ENCODE results near the gene BCR. TPM values are rescaled to one million over a fixed set of nuclear protein-coding genes. Genes with fewer than 3 reads are reported as not detected.

BCR gene
- total RNA-seq, 1 donor from 2014 or later = 58.6 TPM

- DNase-seq (ENCODE audit: low spot score) = no peak
These were observed 93.8 kb downstream of the BCR start for GRCh38 chr22:23274146-23274526.

- no peak for DNase-seq (ENCODE audit: low spot score)
These were observed 94.8 kb downstream of the BCR start for GRCh38 chr22:23274891-23275694.

- DNase-seq (ENCODE audit: low spot score) = no peak
These were observed 95.4 kb downstream of the BCR start for GRCh38 chr22:23275751-23276150.

GRCh38 chr22:23276656-23277582 lies 96.6 kb downstream of the BCR start:
- no peak for DNase-seq (ENCODE audit: low spot score)

- no peak for DNase-seq (ENCODE audit: low spot score)
These were observed 97.4 kb downstream of the BCR start for GRCh38 chr22:23277583-23278295.

GRCh38 chr22:23278883-23279675 lies 98.8 kb downstream of the BCR start:
- peak; percentile 88 for DNase-seq (ENCODE audit: low spot score)

GRCh38 chr22:23279781-23280180 lies 99.5 kb downstream of the BCR start:
- DNase-seq (ENCODE audit: low spot score) = no peak

- DNase-seq (ENCODE audit: low spot score) = no peak
These were observed 100.2 kb downstream of the BCR start for GRCh38 chr22:23280356-23281052.

- no peak for DNase-seq (ENCODE audit: low spot score)
These were observed 100.7 kb downstream of the BCR start for GRCh38 chr22:23281053-23281405.

- peak; percentile 82 for DNase-seq (ENCODE audit: low spot score)
These were observed 101.2 kb downstream of the BCR start for GRCh38 chr22:23281406-23282088.

- peak; percentile 85 for DNase-seq (ENCODE audit: low spot score)
These were observed 101.8 kb downstream of the BCR start for GRCh38 chr22:23282089-23282501.

GRCh38 chr22:23282516-23282915 lies 102.2 kb downstream of the BCR start:
- no peak for DNase-seq (ENCODE audit: low spot score)

GRCh38 chr22:23282986-23283385 lies 102.7 kb downstream of the BCR start:
- no peak for DNase-seq (ENCODE audit: low spot score)

GRCh38 chr22:23283591-23284503 lies 103.5 kb downstream of the BCR start:
- peak; percentile 41 for DNase-seq (ENCODE audit: low spot score)

GRCh38 chr22:23284504-23285033 lies 104.3 kb downstream of the BCR start:
- no peak for DNase-seq (ENCODE audit: low spot score)

GRCh38 chr22:23285236-23285635 lies 104.9 kb downstream of the BCR start:
- no peak for DNase-seq (ENCODE audit: low spot score)

- no peak for DNase-seq (ENCODE audit: low spot score)
These were observed 105.4 kb downstream of the BCR start for GRCh38 chr22:23285734-23286133.

- DNase-seq (ENCODE audit: low spot score) = no peak
These were observed 106.0 kb downstream of the BCR start for GRCh38 chr22:23286296-23286695.
